Measurements from ENCODE around the gene CHST15.
"Not testable (repeated sequence)": the region's sequence is repeated elsewhere in the genome, so short reads cannot be mapped to it uniquely, and the experiment has no call there.

- not testable (repeated sequence) for TF ChIP-seq POLR2A, CTCF (IDR thresholded peaks at IDR 0.05)
Observed at GRCh38 chr10:124034576-124035305, 58.7 kb downstream of the CHST15 start.

Measured in vagina (tissue), 2 donors.